HG02885 (cell line): ENCODE measurements around the gene SNORC.

Source experiments
- ATAC-seq: cut with Tn5 transposase; IDR thresholded peaks from one replicate; pipeline ENCODE4 v1.9.1; 2021; ENCODE audit warnings: mild to moderate bottlenecking; ENCODE audit not compliant: unreplicated experiment, poor library complexity

SNORC gene

DNA sequence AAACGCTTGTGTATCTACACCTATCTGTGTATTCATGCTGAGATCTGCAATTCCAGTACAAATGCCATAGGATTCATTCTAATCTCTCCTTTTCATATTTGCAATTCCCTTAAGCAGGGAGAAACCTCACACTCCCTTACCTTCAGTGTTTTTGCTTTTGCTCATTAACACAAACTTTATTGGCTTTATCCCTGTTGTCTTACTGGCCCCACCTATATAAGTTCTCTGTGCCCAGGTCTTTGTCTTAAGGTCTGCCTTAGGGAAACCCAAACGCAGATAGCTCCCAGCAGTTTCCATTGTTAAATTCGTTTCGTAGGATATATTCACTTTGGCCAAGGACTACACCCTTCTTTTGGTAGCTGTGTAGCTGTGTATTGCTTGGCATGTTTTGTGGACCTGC lies 4.0 kb upstream of the SNORC start:
- no peak for ATAC-seq

- ATAC-seq = no peak
These were observed 686 bp upstream of the SNORC start for GRCh38 chr2:232869138-232870017.

DNA sequence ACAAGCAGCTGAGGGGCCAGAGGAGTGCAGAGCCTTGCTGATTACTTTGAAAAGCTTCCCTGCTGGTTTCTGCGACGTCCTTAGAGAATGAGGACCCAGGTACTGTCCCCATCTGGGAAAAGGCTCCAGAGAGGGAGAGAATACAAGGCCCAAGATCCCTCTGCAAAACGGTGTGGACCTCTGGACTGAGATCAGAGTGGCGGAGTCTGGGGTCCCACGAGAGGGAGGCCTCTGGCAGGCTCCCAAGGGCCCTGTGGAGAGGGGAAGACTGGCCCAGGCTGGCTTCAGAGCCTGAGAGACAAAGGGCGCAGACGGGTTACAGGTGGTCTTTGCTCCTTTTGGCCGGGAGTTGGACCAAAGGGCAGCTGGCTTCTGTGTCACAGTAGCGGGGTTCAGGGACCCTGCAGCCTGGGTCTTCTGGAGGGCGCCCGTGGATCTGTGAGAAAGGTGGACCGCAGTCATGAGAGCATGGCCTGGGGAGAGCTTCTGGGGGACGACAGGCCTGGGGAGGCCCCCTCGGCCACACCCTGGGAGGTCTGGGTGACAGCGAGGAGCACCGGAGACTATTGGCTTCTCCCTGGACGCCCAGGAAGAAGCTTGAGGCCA lies 805 bp downstream of the SNORC start:
- ATAC-seq = no peak

- ATAC-seq = no peak
These were observed 1.4 kb downstream of the SNORC start for GRCh38 chr2:232871418-232871834.

- ATAC-seq = no peak
These were observed 2.0 kb downstream of the SNORC start for GRCh38 chr2:232871835-232872736.

- ATAC-seq = no peak
These were observed 2.8 kb downstream of the SNORC start for GRCh38 chr2:232872826-232873225.

DNA sequence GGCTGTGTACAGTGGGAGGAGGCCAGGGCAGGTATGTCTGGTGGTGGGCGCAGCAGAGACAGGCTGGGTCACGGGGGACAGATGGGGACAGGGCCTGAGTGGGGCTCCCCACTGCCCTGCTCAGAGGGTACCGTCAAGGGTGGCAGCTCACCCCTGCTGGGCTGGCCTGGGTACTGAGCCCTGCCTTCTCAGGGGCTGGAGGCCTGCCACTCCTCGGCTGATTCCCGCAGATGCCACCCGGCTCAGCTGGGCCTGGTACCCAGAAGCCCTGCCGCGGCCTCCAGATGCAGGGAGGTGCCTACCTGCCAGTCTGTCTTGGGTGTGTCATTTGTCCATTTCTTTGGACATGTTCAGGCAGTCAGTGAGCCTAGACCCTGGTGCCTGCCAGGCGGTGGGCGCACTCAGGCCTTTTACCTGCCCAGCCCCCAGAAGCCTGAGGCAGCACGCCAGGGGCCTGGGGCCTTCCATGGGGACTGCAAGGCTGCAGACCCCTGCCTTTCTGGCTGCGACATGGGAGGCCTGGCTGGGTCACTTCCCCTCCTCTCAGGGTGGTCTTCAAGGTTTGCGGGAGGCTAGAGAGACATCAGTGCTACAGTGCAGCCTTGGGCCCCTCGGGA lies 3.3 kb downstream of the SNORC start:
- ATAC-seq = no peak

- no peak for ATAC-seq
These were observed 4.0 kb downstream of the SNORC start for GRCh38 chr2:232873909-232874641.

DNA sequence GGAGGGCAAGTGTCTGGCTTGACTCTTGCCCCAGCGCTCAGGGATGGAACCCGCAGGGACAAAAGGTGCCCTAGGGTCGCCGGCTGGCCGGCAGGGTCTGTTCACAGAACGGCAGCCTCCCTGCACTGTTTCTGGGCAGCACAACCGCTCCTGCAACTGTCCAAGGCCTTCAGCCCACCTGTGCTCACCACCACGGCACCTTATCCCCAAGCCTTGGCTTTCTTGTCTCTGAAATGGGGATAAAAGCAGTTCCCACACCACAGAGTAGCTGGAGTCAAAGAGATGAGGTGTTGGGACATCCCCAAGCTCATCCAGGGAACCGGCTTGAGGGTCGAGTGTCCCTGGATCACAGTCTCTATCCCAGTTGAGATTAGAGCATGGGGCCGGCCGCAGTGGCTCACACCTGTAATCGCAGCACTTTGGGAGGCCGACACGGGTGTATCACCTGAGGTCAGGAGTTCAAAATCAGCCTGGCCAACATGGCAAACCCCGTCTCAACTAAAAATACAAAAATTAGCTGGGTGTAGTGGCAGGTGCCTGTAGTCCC lies 4.7 kb downstream of the SNORC start:
- no peak for ATAC-seq

DNA sequence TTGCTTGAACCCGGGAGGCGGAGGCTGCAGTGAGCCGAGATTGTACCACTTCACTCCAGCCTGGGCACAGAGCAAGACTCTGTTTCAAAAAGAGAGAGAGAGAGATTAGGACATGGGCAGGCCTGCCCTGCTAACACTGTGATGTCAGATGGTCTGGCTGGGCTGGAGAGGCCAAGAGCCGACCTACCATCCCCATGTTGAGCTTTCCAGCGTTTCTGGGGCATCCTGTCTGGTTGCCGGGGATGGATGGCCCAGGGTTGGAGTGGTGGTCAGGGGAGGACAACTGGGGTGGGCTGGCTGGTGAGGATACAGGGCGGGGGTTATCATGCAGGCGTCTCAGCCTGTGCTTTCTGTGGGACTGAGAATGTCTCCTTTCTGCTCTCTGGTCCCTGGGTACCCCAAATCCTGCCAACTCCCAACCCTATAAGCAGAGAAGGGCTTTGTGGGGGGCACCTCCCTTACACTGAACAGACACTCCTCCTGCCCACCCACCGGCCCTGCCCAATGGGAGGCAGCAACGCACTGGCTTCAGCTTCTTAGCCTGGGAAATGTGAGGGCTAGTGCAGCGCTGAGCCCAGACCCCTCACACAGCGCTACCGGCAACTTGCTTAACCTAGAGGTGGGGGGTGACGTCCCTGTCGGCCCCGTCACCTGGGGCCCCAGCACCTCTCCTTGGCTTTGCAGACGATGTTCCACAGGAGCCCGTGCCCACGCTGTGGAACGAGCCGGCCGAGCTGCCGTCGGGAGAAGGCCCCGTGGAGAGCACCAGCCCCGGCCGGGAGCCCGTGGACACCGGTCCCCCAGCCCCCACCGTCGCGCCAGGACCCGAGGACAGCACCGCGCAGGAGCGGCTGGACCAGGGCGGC lies 5.4 kb downstream of the SNORC start:
- no peak for ATAC-seq

DNA sequence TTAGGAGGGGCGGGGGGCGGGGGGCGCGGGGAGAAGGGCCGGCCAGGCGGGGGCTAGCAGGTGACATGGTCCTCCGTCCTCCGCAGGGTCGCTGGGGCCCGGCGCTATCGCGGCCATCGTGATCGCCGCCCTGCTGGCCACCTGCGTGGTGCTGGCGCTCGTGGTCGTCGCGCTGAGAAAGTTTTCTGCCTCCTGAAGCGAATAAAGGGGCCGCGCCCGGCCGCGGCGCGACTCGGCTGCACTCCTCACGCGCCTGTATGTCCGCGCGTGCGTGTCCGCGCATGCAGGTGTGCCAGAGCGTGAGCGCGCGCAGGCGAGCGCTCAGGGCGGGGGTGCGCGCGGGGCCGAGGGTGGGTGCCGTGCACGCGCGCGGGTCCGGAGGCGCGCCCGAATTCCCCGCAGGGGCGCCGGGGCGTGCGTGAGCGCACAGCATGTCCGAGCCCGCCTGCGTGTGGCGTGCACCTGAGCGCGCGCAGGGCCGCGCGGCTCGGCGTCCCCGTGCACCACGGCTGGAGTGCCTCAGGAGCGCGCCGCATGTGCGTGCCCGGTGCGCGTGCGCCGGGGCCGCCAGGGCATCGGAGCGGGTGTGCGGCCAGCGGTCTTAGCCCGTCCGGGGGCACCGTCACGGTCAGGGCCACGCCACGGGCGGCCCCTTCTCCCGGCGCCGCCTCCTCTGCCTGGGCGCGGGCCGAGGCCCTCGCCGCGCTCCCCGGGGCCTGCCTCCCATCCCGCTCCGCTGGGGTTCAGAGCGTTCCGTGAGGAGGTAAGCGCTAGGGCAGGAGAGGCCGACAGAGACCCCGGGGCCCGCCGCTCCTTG lies 6.3 kb downstream of the SNORC start:
- peak; percentile 63 for ATAC-seq

DNA sequence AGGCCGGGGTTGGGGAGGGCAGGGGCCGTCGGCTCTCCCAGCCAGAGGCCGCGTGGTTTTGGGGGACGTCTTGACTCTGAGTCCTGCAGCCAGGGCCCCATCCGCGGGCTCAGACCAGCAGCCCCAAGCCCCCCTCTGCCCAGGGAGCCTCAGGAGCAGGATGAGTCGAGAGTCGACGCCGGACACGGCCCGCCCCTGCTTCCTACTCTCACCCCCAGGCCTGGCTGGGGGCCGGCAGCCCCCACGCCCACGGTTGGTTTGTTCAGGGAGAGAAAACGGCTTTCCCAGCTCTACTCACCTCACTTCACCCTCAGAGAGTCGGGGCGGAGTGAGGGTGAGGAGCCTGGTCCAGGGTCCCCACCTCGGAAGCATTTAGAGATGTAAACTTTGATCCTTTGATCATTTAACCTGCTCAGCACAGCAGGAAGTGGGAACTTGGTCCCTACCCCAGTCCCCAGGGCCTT lies 6.9 kb downstream of the SNORC start:
- peak; percentile 8 for ATAC-seq

DNA sequence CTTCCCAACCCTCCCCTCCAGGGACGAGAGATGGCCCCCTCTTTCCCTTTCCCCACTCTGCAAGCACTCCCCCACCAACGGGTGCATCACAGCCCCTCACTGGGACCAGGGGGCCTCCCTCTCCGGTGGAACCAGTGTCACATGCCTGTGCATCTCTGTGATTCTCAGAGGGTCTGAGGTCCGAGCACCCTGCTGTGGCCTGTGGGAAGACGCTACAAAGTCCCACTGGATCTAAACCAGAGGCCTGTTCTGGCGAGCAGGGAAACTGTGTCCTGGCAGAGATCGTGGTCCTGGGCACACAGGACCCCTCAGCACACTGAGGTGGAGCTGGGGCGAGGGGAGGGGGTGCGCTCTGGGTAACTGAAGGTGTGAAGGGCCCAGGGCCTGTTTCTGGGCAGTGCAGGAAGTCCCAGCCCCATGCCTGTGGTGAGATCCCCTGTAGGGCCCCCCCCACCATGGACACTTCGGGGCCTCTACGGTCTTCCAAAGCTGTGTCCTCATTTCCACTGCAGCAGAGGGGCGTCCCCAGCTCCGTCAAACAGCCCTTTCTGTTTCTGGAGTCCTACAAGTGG lies 8.0 kb downstream of the SNORC start:
- no peak for ATAC-seq

DNA sequence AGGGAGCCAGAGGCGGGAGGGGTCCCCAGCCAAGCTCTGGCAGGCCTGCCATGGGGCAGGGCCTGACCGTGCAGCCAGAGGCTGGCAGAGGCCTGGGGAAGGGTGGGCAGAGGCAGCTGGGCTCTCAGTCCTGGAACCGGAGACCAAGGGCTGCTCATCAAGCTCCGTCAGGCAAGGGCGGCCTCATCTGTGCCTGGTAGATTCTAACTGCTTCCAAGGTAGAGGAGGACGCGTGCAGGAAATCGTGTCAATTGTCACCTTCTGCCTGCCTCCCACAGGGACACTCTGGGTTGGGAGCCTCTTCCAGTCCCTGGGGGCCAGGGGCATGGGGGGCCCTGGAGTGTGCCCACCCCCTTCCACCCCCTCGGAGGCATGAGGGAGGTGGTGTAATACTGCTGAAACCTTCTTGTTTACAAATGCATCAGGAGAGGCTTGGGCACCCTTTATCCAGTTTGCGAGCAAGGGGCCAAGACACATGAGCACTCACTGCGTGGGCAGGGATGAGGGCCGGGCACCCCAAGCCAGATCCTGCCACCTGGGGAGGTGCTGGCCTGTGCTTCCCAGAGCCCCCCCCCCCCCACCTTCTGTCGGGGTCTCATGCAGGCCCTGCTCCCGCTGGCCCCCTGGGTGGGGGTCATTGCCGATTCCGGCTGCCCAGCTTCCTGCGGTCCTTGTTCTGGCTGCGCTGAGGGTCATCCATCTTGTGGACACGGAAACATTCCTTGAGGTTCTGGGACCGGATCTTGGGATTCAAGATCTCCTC lies 9.0 kb downstream of the SNORC start:
- ATAC-seq = no peak

GRCh38 chr2:232879618-232880494 lies 9.8 kb downstream of the SNORC start:
- ATAC-seq = no peak
